ENCODE data around the gene GDAP1L1.

- TF ChIP-seq POLR2A (IDR thresholded peaks at IDR 0.05; ENCODE audit: low read depth, low read length), result no peak
- no peak for TF ChIP-seq CTCF (IDR thresholded peaks at IDR 0.05; ENCODE audit: extremely low read depth in 1 of 2, insufficient read depth in 1 of 2, low read depth in 1 of 2, low read length in 2 of 2)
- no peak for TF ChIP-seq FOS (IDR thresholded peaks at IDR 0.05; ENCODE audit: borderline replicate concordance, insufficient read depth, low read length)
- no peak for TF ChIP-seq MAX (IDR thresholded peaks at IDR 0.05; ENCODE audit: insufficient read depth, insufficient read length)
- TF ChIP-seq EZH2 (IDR thresholded peaks at IDR 0.05; ENCODE audit: borderline replicate concordance, low read depth, low read length, severe bottlenecking), result no peak
- no peak for TF ChIP-seq POLR2AphosphoS5 (IDR thresholded peaks at IDR 0.05; ENCODE audit: insufficient read depth, low read depth, low read length)
- no peak for TF ChIP-seq MYC (IDR thresholded peaks at IDR 0.05; ENCODE audit: low read depth, low read length)
- no peak for TF ChIP-seq JUN (IDR thresholded peaks at IDR 0.05; ENCODE audit: borderline replicate concordance, insufficient read depth, insufficient read length, low read depth)
Observed at GRCh38 chr20:44200371-44200770, 46.7 kb upstream of the GDAP1L1 start.
